GM18498 (cell line): Measurements from ENCODE around the gene ISLR2.
A peak's percentile ranks its signal among the peaks of the same experiment; 100 is the strongest.
"Not testable (repeated sequence)": the region's sequence is repeated elsewhere in the genome, so short reads cannot be mapped to it uniquely, and the experiment has no call there.

Experiments
- ATAC-seq: cut with Tn5 transposase; IDR thresholded peaks from one replicate; pipeline ENCODE4 v1.9.1; 2021; ENCODE audit warnings: mild to moderate bottlenecking, moderate library complexity; ENCODE audit not compliant: unreplicated experiment

Gene ISLR2

GRCh38 chr15:74155766-74156417 is 25.5 kb downstream of the ISLR2 start:
- no peak for ATAC-seq

- ATAC-seq: no peak
These were observed 26.5 kb downstream of the ISLR2 start for GRCh38 chr15:74156678-74157411.

- ATAC-seq: no peak
These were observed 27.8 kb downstream of the ISLR2 start for GRCh38 chr15:74157868-74158827.

GRCh38 chr15:74158855-74159650 is 28.7 kb downstream of the ISLR2 start:
- peak; percentile 74 for ATAC-seq

GRCh38 chr15:74159773-74160172 is 29.4 kb downstream of the ISLR2 start:
- ATAC-seq: no peak

- not testable (repeated sequence) for ATAC-seq
These were observed 30.0 kb downstream of the ISLR2 start for GRCh38 chr15:74160390-74160789.

GRCh38 chr15:74162195-74162536 is 31.8 kb downstream of the ISLR2 start:
- ATAC-seq: not testable (repeated sequence)

- ATAC-seq: no peak
These were observed 35.1 kb downstream of the ISLR2 start for GRCh38 chr15:74165461-74165860.

GRCh38 chr15:74167891-74168331 is 37.5 kb downstream of the ISLR2 start:
- no peak for ATAC-seq

- ATAC-seq: no peak
These were observed 38.3 kb downstream of the ISLR2 start for GRCh38 chr15:74168711-74169126.

- ATAC-seq: no peak
These were observed 39.9 kb downstream of the ISLR2 start for GRCh38 chr15:74170071-74170844.

GRCh38 chr15:74170875-74171578 is 40.6 kb downstream of the ISLR2 start:
- no peak for ATAC-seq

GRCh38 chr15:74171965-74172541 is 41.7 kb downstream of the ISLR2 start:
- no peak for ATAC-seq

GRCh38 chr15:74172701-74173379 is 42.5 kb downstream of the ISLR2 start:
- ATAC-seq: no peak

- ATAC-seq: no peak
These were observed 43.2 kb downstream of the ISLR2 start, which contains the start of gene ISLR for GRCh38 chr15:74173380-74174218. ISLR (plus strand) TSS chr15:74173710; CDS start chr15:74174859, 1,149 bp downstream.

- no peak for ATAC-seq
These were observed 44.0 kb downstream of the ISLR2 start for GRCh38 chr15:74174219-74174957.

GRCh38 chr15:74174958-74175253 is 44.5 kb downstream of the ISLR2 start:
- no peak for ATAC-seq
